ENCODE results near the gene XCR1.
"Not testable (repeated sequence)": the region's sequence is repeated elsewhere in the genome, so short reads cannot be mapped to it uniquely, and the experiment has no call there.

The XCR1 gene

DNA sequence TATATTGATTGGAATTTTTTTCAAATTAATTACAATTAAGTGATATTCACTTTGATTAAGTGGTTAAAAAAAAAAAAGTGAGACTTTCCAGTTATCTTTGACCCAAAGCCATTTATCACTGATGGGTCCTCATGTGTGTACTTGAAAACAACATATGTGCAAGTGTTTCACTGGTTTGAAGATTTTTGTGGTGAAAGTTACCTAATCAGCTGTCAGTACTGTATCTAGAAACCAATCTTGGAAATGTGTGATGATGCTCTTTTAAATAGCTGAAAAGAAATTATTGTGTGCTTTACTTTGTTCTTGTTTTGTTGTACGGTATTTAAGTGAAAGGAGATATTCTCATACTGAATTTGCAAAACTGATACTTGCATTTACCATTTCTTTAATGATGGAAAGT lies 11.6 kb upstream of the XCR1 start:
- no peak for DNase-seq (ENCODE audit: low read depth in 2 of 2)

- not testable (repeated sequence) for DNase-seq (ENCODE audit: low read depth in 2 of 2)
These were observed 10.8 kb upstream of the XCR1 start for GRCh38 chr3:46038071-46038470.

- DNase-seq (ENCODE audit: low read depth in 2 of 2): no peak
These were observed 8.9 kb upstream of the XCR1 start for GRCh38 chr3:46036191-46036590.

GRCh38 chr3:46031747-46032146 lies 4.5 kb upstream of the XCR1 start:
- no peak for DNase-seq (ENCODE audit: low read depth in 2 of 2)

DNA sequence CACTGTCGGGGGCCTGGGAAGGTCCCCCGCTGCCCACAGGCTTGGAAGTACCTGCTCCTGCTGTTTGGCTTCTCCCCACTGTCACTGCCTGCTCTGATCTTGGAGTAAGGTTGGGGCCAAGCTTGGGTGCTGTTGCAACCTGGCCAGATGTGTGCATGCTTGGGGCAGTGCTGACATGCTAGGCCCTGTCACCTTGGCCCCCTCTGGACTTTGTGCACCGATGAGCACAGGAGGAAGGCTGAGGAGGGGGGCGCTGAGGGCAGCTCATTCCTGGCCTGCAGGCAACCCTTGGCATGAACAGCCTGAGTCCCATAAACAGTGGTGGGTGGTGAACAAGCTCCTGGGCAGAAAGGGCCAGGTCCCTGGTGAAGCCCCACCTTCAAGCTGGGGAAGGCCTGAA lies 4.0 kb upstream of the XCR1 start:
- no peak for DNase-seq (ENCODE audit: low read depth in 2 of 2)

DNA sequence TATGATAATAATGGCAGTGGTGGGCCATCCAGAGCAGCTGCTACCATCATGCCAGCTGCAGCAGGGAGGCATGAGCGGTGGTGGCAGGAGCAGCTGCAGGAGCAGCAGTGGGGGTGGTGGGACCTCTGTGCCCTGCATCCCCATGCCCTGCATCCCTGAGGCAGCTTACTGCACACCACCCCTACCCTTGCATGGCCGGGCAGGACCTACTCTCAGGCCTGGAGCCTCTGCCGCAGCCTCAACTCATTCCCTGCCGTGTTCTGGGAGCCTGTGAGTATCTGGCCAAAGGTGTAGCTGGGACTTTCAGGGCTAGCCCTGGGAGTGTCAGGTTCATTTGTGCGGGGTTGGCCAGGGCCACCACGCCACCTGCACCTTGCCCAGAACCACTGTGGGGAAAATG lies 3.3 kb upstream of the XCR1 start:
- no peak for DNase-seq (ENCODE audit: low read depth in 2 of 2)

- no peak for DNase-seq (ENCODE audit: low read depth in 2 of 2)
These were observed 2.8 kb upstream of the XCR1 start for GRCh38 chr3:46029953-46030543.

DNA sequence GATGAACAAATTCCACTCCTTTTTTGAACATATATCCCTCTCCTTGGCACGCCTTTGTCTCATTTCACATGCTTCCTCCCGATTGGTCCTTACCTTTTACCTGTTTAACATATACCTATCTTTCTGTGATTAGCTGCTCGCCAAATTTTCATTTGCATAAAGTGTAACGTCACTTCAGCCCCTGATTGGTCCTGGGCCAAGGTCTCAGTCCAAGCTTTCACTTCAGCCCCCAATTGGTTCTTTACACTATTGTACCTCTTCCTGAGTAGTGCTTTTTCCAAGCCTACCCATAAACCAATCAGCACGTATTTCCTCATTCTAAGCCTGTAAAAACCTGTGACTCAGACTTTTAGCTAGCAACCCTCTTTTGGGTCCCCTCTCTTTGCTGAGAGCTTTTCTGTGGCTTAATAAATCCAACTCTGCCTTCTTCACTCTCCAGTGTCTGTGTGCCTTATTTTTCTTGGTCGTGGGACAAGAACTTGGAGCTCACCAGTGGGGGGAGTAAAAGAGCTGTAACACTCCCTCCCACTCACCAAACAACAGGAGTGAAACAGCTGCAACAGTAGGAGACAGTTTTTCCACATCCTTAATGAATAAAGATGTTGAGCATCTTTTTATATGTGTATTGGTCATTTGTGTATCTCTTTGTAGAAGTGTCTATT lies 584 bp upstream of the XCR1 start:
- DNase-seq (ENCODE audit: low read depth in 2 of 2): no peak

DNA sequence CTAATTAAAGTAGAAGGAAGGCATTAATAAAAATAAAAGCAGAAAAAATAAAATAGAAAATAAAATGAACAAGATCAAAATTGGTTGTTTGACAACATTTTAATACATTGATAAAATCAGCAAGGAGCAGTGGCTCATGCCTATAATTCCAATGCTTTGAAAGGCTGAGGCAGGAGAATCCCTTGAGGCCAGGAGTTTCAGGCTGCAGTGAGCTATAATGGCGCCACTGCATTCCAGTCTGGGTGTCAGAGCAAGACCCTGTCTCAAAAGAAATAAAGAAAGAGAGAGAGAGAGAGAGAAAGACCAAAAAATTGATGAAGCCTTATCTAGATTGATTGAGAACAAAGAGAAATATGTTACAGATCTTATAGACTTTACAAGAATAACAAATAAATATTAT lies 2.1 kb downstream of the XCR1 start:
- no peak for DNase-seq (ENCODE audit: low read depth in 2 of 2)

DNA sequence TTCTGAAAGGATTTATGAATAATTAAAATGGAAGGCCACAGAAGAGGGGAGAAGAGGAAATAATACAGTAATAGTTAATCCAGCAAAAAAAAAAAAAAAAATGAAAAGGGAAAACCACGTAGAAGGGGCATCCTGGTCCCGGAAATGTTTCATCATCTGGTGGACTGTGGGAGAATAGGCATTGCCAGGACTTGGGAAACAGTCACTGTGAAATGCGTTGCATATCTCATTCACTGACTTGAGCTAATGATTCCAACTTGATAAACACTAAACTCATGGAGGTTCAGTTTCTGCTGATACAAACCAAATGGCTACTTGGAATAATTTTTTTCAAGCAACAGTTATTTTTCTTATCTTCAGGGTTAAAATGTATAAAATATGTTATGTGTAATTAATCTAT lies 3.2 kb downstream of the XCR1 start:
- no peak for DNase-seq (ENCODE audit: low read depth in 2 of 2)

DNA sequence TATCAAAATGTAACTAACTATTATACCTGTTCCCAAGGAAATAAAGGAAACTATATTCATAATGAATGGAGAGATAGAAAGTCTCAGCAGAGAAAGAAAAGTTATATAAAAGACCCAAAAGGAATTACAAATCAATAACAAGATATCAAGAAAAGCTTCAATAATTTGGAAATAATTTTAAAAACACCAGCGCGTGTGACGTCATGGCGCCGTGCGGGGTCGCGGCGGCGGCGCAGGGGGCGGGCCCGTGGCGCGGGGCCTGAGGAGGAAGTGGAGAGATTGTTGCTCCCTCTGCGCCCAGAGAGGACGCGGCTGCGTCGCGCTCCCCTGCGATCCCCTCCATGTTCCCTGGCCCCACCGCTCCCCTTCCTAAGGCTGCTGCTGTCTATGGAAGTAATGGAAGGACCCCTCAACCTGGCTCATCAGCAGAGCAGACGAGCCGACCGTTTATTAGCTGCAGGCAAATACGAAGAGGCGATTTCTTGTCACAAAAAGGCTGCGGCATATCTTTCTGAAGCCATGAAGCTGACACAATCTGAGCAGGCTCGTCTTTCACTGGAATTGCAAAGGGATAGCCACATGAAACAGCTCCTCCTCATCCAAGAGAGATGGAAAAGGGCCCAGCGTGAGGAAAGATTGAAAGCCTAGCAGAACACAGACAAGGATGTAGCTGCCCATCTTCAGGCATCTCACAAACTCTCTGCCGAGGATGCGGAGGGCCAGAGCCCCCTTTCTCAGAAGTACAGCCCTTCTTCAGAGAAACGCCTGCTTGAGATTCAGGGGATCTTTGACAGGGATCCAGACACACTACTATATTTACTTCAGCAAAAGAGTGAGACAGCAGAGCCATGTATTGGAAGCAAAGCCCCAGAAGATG lies 4.1 kb downstream of the XCR1 start:
- no peak for DNase-seq (ENCODE audit: low read depth in 2 of 2)

DNA sequence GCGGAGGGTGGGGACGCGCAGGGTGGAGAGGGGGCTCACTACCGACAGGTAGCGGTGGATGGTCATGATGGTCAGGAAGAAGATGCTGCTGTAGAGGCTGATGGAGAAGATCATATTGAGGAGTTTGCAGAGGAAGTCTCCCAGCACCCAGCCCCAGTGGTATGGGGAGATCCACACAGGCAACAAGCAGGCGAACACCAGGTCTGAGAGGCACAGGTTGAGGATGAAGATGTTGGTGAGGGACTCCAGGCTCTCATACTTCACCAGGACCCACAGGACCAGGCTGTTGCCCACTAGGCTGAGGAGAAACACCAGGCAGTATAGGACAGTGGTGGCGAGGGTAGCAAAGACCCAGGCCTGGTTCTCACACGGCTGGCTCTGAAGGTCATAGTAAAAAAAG lies 5.8 kb downstream of the XCR1 start:
- DNase-seq (ENCODE audit: low read depth in 2 of 2): no peak

DNA sequence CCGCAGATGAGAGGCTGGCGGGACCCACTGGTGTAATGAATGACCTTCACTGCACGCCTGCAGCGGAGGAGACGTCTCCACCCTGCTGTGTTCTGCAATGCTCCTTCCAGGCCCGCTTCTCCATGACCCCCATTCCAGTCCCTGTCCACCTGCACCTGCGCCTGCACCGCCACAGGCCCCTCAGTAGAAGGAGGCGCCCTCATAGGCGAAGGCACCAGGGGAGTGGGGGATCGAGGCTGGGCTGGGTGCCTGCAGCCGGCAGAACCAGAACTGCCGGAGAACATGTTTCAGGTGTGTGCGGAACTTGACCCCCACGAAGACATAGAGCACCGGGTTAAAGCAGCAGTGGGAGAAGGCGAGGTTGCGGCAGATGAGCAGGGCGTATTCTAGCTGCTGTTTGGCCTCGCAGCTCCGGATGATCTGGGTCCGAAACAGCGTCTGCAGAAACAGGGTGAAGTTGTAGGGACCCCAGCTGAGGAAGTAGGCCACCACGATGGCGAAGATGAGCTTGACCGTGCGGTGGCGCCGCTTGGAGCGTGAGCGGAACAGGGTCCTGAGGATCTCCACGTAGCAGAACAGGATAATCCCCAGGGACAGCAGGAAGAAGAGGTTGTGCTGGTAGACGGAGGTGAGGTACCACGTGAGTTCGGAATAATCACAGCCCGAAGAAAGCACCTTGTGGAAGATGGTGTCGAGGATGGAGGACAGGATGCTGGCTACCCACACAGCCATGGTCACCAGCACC lies 6.3 kb downstream of the XCR1 start:
- no peak for DNase-seq (ENCODE audit: low read depth in 2 of 2)

DNA sequence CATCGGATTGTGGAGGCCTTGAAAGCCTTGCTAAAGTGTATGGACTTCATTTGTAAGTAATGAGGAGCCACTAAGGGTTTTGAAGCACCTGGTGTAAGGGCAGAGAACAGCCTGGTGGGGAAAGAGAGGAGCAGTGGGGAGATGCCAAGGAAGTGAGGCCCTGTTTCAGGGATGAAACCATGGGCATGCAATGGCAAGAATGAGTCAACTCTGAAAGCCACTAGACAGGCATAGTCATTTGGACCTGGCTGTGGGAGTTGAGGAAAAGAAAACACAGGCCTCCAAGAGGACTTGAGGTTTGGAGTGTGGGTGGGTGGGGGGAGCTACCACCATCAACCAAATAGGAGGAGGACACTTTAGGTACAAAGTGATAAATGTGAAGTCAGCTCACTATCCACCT lies 7.6 kb downstream of the XCR1 start:
- no peak for DNase-seq (ENCODE audit: low read depth in 2 of 2)

DNA sequence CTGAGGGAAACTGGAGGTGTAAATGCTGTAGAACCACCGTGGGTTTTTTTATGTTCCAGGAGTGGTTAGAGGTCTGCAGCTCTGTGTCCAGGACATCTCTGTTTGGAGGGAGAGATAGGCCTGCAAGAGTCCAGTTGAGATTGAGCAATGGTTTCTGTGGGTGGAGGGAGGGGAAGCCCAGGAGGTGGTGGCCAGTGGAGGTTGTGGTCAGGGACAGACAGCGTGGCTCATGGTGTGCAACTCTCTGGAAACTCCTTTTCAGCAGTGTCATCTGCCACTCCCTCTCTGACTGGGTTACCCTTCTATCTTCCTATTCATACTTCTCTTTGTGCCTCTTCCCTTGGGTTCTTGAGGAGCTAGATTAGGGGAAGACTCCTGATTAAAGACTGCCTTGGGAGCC lies 9.6 kb downstream of the XCR1 start:
- no peak for DNase-seq (ENCODE audit: low read depth in 2 of 2)

GRCh38 chr3:46013316-46014094 lies 13.8 kb downstream of the XCR1 start:
- DNase-seq (ENCODE audit: low read depth in 2 of 2): no peak

DNA sequence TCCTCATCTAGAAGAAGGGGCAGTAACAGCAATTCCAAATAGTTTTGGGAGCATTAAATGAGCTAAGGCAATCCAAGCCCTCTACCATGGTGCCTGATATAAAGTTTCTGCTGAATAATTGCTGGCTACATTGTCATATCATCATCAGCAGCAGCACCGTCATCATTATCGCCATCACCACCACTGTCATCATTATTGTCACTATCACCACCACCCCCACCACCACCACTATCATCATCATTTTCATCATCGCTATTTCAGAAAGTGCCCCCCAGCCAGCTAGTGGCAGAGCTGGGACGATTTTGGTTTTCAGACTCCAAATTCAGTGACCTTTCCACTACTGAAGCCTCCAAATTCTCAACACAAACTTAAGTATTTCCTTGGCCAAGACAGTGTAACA lies 15.0 kb downstream of the XCR1 start:
- DNase-seq (ENCODE audit: low read depth in 2 of 2): no peak

DNA sequence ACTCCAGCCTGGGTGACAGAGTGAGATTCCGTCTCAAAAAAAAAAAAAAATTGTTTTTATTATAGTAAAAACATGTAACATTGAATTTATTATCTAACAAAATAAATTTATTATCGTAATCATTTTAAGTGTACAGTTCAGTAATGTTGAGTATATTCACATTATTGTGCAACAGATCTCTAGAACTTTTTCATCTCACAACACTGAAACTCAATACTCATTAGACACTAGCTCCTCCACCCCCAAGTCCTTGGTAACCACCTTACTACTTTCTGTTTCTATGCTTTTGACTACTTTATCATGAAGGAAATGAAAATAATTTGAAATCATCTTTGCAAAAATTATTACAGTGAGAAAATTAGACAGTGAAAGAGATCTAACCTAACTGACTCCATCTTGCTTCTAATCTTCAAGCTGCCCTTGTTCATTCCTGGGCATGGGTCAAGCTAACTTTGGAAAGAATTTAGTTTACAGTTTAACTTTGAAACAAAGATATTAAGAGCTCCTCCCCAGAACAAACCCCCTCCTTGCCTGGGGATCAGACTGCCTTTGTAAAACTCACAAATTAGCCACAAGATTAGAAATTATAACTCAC lies 16.7 kb downstream of the XCR1 start:
- DNase-seq (ENCODE audit: low read depth in 2 of 2): no peak

GRCh38 chr3:46008058-46008457 lies 19.2 kb downstream of the XCR1 start:
- DNase-seq (ENCODE audit: low read depth in 2 of 2): no peak

- DNase-seq (ENCODE audit: low read depth in 2 of 2): no peak
These were observed 20.0 kb downstream of the XCR1 start for GRCh38 chr3:46007280-46007679.

All from stimulated activated CD8-positive, alpha-beta memory T cell treated with anti-CD3 and anti-CD28 coated beads, Interleukin-7, amount 100 ng/mL, for 1 hour (primary cell).